ENCODE data around the gene KCNQ2. TPM values are rescaled to one million over a fixed set of nuclear protein-coding genes. Genes with fewer than 3 reads are reported as not detected.

The KCNQ2 gene
- total RNA-seq, 1 experiment from 2014 or later: not detected

DNA sequence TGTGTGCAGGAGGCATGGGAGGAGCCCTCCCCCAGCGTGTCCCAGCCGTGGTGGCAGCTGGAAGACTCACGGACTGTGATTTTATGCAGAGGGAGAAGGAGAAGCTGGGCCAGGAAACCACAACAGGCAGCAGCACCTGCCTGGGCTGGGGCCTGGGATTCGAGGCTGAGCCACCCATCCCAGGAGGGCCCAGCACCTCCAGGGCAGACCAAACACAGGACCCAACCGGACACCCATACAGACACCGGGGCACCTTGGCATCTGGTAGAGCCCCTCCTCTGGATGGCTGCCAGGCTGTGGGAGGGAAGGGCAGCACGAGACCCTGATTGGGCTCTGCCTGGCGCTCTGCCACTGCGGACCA, 69.6 kb downstream of the KCNQ2 start:
- Histone ChIP-seq H3K9me3 (ENCODE audit: insufficient read depth, low read depth) (no peaks in the 10 kb centered on the region), H3K27me3 (ENCODE audit: insufficient read depth, low read depth) (peaks cover 98% of the 10 kb centered on the region), H3K4me1 (replicated peaks; ENCODE audit: insufficient read depth) (no peaks in the 10 kb centered on the region), H3K36me3 (ENCODE audit: low read depth) (no peaks in the 10 kb centered on the region), H3F3A (ENCODE audit: insufficient read depth, low read depth) (no peaks in the 10 kb centered on the region), H3K4me2 (no peak overlapping the region), H2AFZ (no peak overlapping the region), H3K4me3 (no peak overlapping the region), H4K20me1 (ENCODE audit: insufficient read depth) (0 out of 2 replicates have a peak, but pooled peaks cover 9% of the 10 kb centered on the region), H3K79me2 (ENCODE audit: low read depth) (no peaks in the 10 kb centered on the region), H3K9me2 (ENCODE audit: insufficient read depth) (no peaks in the 10 kb centered on the region), H3K27ac (no peak overlapping the region)
- no peak for DNase-seq
- intact Hi-C loops (cut with micrococcal nuclease; ENCODE audit: unreplicated experiment): no loop called here
- BruUV-seq (replicated peaks): no TSS peak
- CTCF ChIA-PET: no interaction called here
- POLR2A ChIA-PET (ENCODE audit: unreplicated experiment): no interaction called here
- TF ChIP-seq EZH2 (IDR thresholded peaks at IDR 0.05; ENCODE audit: low read depth) (no peak), CTCF (conservative IDR thresholded peaks at IDR 0.05) (no peak)

DNA sequence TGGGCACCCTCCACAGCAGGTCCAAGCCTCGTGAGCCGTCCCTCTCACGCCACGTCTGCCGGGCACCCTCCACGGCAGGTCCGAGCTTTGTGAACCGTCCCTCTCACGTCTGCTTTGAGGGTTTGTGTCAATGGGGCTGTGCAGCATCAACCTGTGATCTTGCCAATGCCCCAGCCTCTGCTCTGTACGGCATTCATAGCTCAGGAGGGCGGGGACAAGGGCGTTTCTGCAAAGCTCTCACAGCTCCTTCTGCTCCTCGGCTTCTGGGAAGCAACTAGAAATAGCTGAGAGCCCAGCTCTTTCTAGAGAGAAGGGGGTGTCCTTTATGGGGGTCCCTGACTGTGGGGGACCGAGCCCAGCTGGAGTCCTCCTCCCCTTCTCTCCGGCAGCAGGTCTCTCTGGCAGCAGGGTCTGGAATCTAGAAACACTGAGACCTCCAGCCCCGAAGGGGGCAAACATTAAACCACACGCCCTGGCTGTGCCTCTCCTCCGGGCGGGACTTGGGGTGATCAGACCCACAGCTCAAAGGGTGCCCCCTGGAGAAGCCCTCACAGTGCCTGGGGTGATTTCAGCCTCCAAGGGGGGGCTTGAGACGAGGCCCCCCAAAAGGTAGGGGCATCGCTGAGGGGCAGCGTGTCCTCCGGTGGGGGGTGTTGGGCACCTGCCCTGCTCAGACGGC, 70.1 kb downstream of the KCNQ2 start:
- no peaks in the 10 kb centered on the region for H3K4me1 ChIP-seq (replicated peaks; ENCODE audit: insufficient read depth)
- TF ChIP-seq EZH2 (IDR thresholded peaks at IDR 0.05; ENCODE audit: low read depth) (no peak), CTCF (conservative IDR thresholded peaks at IDR 0.05) (no peak)
- H3K36me3 ChIP-seq (ENCODE audit: low read depth): no peaks in the 10 kb centered on the region
- intact Hi-C loops (cut with micrococcal nuclease; ENCODE audit: unreplicated experiment): no loop called here
- H3K9me3 ChIP-seq (ENCODE audit: insufficient read depth, low read depth): no peaks in the 10 kb centered on the region
- H3K9me2 ChIP-seq (ENCODE audit: insufficient read depth): no peaks in the 10 kb centered on the region
- H3K79me2 ChIP-seq (ENCODE audit: low read depth): no peaks in the 10 kb centered on the region
- no peak overlapping the region for H3K4me3 ChIP-seq
- H3K27me3 ChIP-seq (ENCODE audit: insufficient read depth, low read depth): peaks cover 98% of the 10 kb centered on the region
- H3K4me2 ChIP-seq: no peak overlapping the region
- no peak for DNase-seq
- CTCF ChIA-PET: no interaction called here
- H3F3A ChIP-seq (ENCODE audit: insufficient read depth, low read depth): no peaks in the 10 kb centered on the region
- POLR2A ChIA-PET (ENCODE audit: unreplicated experiment): no interaction called here
- no peak overlapping the region for H2AFZ ChIP-seq
- BruUV-seq (replicated peaks): no TSS peak
- 0 out of 2 replicates have a peak, but pooled peaks cover 9% of the 10 kb centered on the region for H4K20me1 ChIP-seq (ENCODE audit: insufficient read depth)
- H3K27ac ChIP-seq: no peak overlapping the region

- intact Hi-C loops (cut with micrococcal nuclease; ENCODE audit: unreplicated experiment): no loop called here
- BruUV-seq (replicated peaks): no TSS peak
- ChIA-PET CTCF (no interaction called here), POLR2A (ENCODE audit: unreplicated experiment) (no interaction called here)
- no peaks in the 10 kb centered on the region for H3F3A ChIP-seq (ENCODE audit: insufficient read depth, low read depth)
- H3K4me1 ChIP-seq (replicated peaks; ENCODE audit: insufficient read depth): no peaks in the 10 kb centered on the region
- 0 out of 2 replicates have a peak, but pooled peaks cover 9% of the 10 kb centered on the region for H4K20me1 ChIP-seq (ENCODE audit: insufficient read depth)
- no peak overlapping the region for H3K4me3 ChIP-seq
- no peak overlapping the region for H2AFZ ChIP-seq
- DNase-seq: no peak
- H3K27ac ChIP-seq: no peak overlapping the region
- H3K79me2 ChIP-seq (ENCODE audit: low read depth): no peaks in the 10 kb centered on the region
- H3K4me2 ChIP-seq: no peak overlapping the region
- H3K36me3 ChIP-seq (ENCODE audit: low read depth): no peaks in the 10 kb centered on the region
- H3K27me3 ChIP-seq (ENCODE audit: insufficient read depth, low read depth): peaks cover 98% of the 10 kb centered on the region
- no peaks in the 10 kb centered on the region for H3K9me3 ChIP-seq (ENCODE audit: insufficient read depth, low read depth)
- no peaks in the 10 kb centered on the region for H3K9me2 ChIP-seq (ENCODE audit: insufficient read depth)
- TF ChIP-seq EZH2 (IDR thresholded peaks at IDR 0.05; ENCODE audit: low read depth) (no peak), CTCF (conservative IDR thresholded peaks at IDR 0.05) (no peak)
Observed at GRCh38 chr20:63401384-63402110, 70.9 kb downstream of the KCNQ2 start.
